Ovary (tissue), 3 donors: ENCODE results near the gene CGB3.
"Not testable (repeated sequence)": the region's sequence is repeated elsewhere in the genome, so short reads cannot be mapped to it uniquely, and the experiment has no call there.

ENCODE experiments used
- POLR2A ChIP-seq: fragments of 450-650 bp; IDR thresholded peaks from one replicate; pipeline ENCODE4 v1.6.1; 2017; ENCODE audit warnings: antibody characterized with exemption, mild to moderate bottlenecking, moderate library complexity
- TF ChIP-seq, protein P1 (sequence below), 3 donors: fragments of 450-650 bp in 2 of 3; fragments of 200-600 bp in 1 of 3; IDR thresholded peaks; one replicate each; pipeline versions ENCODE4 v1.5.1 to v1.8.0; 2016 to 2022; ENCODE audit warnings: antibody characterized with exemption in 3 of 3, mild to moderate bottlenecking in 1 of 3
- donor health status: DM: no; HTN: no; CAD: no.

DNA sequence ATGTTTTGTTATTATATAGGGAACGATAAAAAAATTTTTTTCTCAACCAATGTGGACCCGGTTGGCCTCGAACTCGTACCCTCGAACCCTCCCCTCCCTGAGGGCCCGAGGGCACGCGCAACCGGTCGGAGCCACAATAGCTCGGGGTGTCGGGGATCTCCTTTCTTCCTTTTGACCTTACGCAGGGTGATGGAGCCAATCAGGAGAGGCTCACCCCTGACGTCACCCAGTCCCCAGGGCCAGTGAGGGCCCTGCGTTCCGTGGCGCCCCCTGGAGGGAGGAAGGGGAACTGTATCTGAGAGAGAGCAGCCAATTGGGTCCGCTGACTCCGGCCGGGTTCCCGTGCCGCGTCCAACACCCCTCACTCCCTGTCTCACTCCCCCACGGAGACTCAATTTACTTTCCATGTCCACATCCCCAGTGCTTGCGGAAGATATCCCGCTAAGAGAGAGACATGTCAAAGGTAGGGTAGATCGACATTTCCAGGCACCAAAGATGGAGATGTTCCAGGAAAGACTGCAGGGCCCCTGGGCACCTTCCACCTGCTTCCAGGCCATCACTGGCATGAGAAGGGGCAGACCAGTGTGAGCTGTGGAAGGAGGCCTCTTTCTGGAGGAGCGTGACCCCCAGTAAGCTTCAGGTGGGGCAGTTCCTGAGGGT, 7.6 kb upstream of the CGB3 start, which contains the start of gene CGB2:
- TF ChIP-seq, protein P1, sequence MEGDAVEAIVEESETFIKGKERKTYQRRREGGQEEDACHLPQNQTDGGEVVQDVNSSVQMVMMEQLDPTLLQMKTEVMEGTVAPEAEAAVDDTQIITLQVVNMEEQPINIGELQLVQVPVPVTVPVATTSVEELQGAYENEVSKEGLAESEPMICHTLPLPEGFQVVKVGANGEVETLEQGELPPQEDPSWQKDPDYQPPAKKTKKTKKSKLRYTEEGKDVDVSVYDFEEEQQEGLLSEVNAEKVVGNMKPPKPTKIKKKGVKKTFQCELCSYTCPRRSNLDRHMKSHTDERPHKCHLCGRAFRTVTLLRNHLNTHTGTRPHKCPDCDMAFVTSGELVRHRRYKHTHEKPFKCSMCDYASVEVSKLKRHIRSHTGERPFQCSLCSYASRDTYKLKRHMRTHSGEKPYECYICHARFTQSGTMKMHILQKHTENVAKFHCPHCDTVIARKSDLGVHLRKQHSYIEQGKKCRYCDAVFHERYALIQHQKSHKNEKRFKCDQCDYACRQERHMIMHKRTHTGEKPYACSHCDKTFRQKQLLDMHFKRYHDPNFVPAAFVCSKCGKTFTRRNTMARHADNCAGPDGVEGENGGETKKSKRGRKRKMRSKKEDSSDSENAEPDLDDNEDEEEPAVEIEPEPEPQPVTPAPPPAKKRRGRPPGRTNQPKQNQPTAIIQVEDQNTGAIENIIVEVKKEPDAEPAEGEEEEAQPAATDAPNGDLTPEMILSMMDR (IDR thresholded peaks at IDR 0.05) = not testable (repeated sequence)
- TF ChIP-seq POLR2A = not testable (repeated sequence)
